ENCODE data around the gene PLIN3.

PLIN3 gene

GRCh38 chr19:4807188-4807587 lies 60.3 kb downstream of the PLIN3 start:
- no peaks in the 10 kb centered on the region for H3K36me3 ChIP-seq (ENCODE audit: control insufficient read depth in 2 of 2, insufficient read depth in 1 of 2, low read length in 2 of 2)
- TF ChIP-seq KLF16 (tag by site-specific recombination; IDR thresholded peaks at IDR 0.05) (no peak), ZFP69B (tag by site-specific recombination; IDR thresholded peaks at IDR 0.05) (no peak), ZNF837 (tag by site-specific recombination; IDR thresholded peaks at IDR 0.05) (no peak), KLF9 (tag by site-specific recombination; IDR thresholded peaks at IDR 0.05; ENCODE audit: low read depth) (no peak), ZNF624 (tag by site-specific recombination; IDR thresholded peaks at IDR 0.05) (no peak), BCL11B (tag by site-specific recombination; IDR thresholded peaks at IDR 0.05; ENCODE audit: low read depth) (no peak), PRDM2 (tag by site-specific recombination; IDR thresholded peaks at IDR 0.05; ENCODE audit: borderline replicate concordance) (no peak), ZNF239 (tag by site-specific recombination; IDR thresholded peaks at IDR 0.05) (no peak), ZEB2 (tag by site-specific recombination; IDR thresholded peaks at IDR 0.05) (no peak), RBAK (tag by site-specific recombination; IDR thresholded peaks at IDR 0.05) (no peak), ATF2 (tag by site-specific recombination; IDR thresholded peaks at IDR 0.05; ENCODE audit: low read depth) (no peak), ZNF558 (tag by site-specific recombination; IDR thresholded peaks at IDR 0.05) (no peak), KLF10 (tag by site-specific recombination; IDR thresholded peaks at IDR 0.05) (no peak), HOXD13 (CRISPR knock-in tag; IDR thresholded peaks at IDR 0.05; ENCODE audit: borderline replicate concordance) (no peak), ZNF549 (tag by site-specific recombination; IDR thresholded peaks at IDR 0.05) (no peak), ZNF214 (tag by site-specific recombination; IDR thresholded peaks at IDR 0.05; ENCODE audit: borderline replicate concordance) (no peak), EGR2 (tag by site-specific recombination; IDR thresholded peaks at IDR 0.05; ENCODE audit: low read depth) (no peak), ZNF174 (tag by site-specific recombination; IDR thresholded peaks at IDR 0.05) (no peak), MZF1 (tag by site-specific recombination; IDR thresholded peaks at IDR 0.05; ENCODE audit: borderline replicate concordance) (no peak)
- TF ChIP-seq, protein P1, sequence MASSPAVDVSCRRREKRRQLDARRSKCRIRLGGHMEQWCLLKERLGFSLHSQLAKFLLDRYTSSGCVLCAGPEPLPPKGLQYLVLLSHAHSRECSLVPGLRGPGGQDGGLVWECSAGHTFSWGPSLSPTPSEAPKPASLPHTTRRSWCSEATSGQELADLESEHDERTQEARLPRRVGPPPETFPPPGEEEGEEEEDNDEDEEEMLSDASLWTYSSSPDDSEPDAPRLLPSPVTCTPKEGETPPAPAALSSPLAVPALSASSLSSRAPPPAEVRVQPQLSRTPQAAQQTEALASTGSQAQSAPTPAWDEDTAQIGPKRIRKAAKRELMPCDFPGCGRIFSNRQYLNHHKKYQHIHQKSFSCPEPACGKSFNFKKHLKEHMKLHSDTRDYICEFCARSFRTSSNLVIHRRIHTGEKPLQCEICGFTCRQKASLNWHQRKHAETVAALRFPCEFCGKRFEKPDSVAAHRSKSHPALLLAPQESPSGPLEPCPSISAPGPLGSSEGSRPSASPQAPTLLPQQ (tag by site-specific recombination; IDR thresholded peaks at IDR 0.05), result no peak
- H3K27ac ChIP-seq (ENCODE audit: extremely low read depth, low read depth, low read length), result no peak overlapping the region
- POLR2A ChIA-PET, result interaction anchor here (0.6 kb wide), 1 partner anchor 35 kb away, joined by 7 read pairs; no protein-coding TSS in a partner anchor
- no peak overlapping the region for H3K4me3 ChIP-seq (ENCODE audit: low read depth, low read length)
- CTCF ChIA-PET, result interaction anchor here (0.6 to 9.8 kb wide), 7 partner anchors 24 to 224 kb away, joined by 3 to 139 read pairs (median 4); no protein-coding TSS in a partner anchor
- no peaks in the 10 kb centered on the region for H3K9me3 ChIP-seq (ENCODE audit: control insufficient read depth, insufficient read depth, low read depth, low read length)
- no peaks in the 10 kb centered on the region for H3K4me1 ChIP-seq (ENCODE audit: control insufficient read depth, insufficient read depth, low read length)
